Measurements from ENCODE around the gene LILRB3.
"Not testable (repeated sequence)": the region's sequence is repeated elsewhere in the genome, so short reads cannot be mapped to it uniquely, and the experiment has no call there.

Gene LILRB3

GRCh38 chr19:54222474-54223276 is at the start of gene LILRB3:
TSS of gene LILRB3 (minus strand) at chr19:54223007. CDS start at chr19:54222976, 31 bp downstream.
- DNase-seq: peak; percentile 14

GRCh38 chr19:54272181-54272580 is 49.4 kb upstream of the LILRB3 start:
- DNase-seq: not testable (repeated sequence)

GRCh38 chr19:54271587-54271986 is 48.8 kb upstream of the LILRB3 start:
- DNase-seq: not testable (repeated sequence)

- no peak for DNase-seq
Observed at GRCh38 chr19:54271106-54271505, 48.3 kb upstream of the LILRB3 start.

- no peak for DNase-seq
Observed at GRCh38 chr19:54268936-54269335, 46.1 kb upstream of the LILRB3 start.

GRCh38 chr19:54266133-54266532 is 43.3 kb upstream of the LILRB3 start:
- DNase-seq: peak; percentile 73

- DNase-seq: no peak
Observed at GRCh38 chr19:54262470-54262869, 39.7 kb upstream of the LILRB3 start.

GRCh38 chr19:54262066-54262465 is 39.3 kb upstream of the LILRB3 start:
- DNase-seq: no peak

DNA sequence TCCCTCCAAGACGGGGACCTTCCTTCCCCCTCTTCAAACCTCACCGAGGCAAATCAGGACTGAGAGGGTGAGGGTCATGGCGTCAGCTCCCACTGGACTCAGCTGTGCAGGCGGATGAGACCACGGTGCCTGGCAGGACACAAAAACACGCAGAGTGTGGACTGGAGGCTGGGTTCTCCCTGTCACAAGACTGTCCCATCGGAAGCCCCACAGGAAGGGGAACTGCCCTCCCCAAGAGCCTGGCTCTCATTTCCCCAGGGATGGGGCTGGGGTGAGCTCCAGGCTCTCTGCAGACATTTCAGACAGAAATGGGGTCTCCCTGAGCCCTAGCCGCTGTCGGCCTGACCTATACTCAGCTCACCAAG is 34.3 kb upstream of the LILRB3 start, which contains the start of gene LILRB5:
Gene LILRB5 (minus strand): TSS at position 158 of the 365 bp plus-strand sequence. CDS start 80 bp downstream, at position 78.
- no peak for DNase-seq

DNA sequence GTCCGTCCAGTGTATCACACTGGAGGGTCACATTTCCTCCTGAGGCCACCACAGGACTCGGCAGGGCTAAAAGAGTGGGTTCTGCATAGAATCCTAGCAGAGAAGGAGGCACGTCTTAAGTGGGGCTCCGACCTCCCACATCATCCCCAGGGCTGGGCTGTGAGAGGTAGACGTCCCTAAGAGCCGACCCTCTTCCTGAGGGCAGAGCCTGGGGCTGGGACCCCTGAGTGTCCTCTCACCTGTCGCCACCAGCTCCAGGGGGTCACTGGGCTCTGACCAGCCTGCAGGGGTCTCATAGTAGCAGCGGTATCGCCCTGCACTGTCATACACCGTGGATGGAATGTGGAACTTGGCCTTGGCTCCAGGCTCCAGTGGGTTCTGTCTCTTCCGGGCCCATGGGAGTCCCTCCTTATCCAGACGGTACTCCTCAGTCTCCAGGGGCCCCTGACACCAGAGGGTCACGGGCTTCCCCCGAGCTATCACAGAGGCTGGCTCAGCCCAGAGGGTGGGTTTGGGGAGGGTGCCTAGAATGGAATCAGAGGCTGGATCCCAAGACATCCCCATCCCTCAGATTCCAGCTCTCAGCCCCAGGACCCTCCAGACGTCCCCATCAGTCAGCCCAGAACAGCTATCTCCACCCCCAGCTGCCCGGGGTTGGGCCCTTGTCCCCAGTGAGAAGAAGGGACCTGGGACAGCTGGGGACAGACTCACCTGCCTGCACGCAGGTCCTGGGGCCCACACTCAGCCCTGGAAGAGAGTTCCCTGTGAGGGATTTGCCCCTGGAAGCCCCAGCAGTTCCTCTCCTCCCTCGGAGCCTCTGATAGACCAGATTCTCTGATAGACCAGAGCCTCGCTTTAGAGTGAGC is 33.7 kb upstream of the LILRB3 start:
- DNase-seq: no peak

- no peak for DNase-seq
Observed at GRCh38 chr19:54255105-54255775, 32.4 kb upstream of the LILRB3 start.

DNA sequence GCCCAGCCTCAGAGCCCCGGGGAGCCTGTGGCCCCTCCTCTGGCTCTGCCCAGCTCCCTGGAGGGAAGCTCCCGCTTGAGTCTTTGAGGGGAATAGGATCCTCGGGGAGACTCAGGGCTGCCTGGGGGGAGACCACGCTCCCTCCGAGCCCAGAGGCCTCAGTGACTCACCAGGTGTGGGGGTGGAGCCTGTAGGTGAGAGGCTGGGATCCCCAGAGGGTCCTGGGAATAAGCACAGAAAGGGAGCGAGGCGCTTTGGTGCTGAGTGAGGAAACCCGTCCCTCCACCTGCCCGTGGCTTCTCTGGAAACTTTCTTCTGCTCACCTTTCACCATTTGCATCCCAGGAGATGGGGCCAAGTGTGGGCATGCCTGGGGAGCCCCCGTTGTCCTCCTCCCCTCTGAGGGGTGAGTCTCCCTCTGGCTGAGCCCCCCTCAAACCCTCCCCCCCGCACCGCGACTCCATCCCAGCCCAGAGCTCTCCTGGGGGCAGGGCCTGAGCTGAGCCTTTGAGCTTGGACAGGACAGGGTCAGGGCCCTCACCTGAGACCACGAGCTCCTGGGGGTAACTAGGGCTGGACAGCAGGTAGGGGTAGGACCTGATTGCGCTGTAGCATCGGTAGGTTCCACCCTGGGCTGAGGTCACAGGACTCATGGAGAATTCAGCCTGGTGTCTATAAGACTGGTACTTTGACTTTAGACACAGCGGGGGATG is 31.5 kb upstream of the LILRB3 start:
- no peak for DNase-seq

GRCh38 chr19:54253331-54254194 is 30.8 kb upstream of the LILRB3 start:
- no peak for DNase-seq

DNA sequence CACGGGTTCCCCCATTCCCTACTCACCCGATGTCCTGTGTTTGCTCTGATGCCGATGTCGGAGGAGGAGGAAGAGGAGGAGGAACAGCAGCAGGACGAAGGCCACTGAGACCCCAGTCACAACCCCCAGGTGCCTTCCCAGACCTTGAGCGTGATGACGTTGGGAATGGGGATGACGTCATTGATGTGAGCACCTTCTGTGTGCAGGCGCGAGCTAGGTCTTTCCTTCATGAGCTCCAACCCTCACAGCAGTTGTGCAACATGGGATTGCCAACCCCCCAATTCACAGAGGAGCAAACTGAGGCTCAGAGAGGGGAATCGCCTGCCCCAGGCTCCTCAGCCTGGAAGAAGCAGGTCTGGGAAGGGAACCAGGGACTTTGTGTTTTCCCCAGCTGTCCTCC is 30.0 kb upstream of the LILRB3 start:
- DNase-seq: peak; percentile 25

GRCh38 chr19:54252243-54252642 is 29.4 kb upstream of the LILRB3 start:
- DNase-seq: no peak

GRCh38 chr19:54248016-54248601 is 25.3 kb upstream of the LILRB3 start:
- no peak for DNase-seq

DNA sequence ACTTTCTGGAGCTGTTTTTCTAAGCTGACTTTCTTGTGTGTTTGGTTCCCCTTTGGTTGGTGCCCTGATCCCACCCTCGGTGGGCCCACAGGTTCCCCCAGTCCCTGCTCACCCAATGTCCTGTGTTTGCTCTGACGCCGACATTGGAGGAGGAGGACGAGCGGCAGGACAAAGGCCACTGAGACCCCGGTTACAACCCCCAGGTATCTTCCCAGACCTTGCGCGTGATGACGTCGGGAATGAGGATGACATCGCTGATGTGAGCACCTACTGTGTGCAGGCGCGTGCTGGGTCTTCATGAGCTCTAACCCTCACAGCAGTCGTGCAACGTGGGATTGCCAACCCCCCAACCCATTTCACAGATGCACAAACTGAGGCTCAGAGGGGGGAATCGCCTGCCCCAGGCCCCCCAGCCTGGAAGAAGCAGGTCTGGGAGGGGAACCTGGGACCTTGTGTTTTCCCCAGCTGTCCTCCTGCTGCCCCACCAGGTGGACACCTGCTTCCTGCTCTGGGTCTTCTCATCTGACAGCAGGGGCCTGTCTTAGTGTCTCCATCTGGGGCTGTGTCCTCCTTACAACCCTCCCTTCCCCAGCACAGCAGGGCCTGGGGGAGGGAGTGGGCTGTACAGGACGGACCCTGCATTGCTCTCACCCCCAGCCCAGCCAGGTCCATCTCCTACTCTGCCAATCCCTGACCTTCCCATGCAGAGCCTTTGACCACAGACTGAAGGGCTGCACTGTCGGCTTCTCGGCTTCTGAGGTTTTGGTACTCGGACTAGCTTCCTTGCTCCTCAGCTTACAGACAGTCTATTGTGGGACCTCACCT is 24.5 kb upstream of the LILRB3 start:
- DNase-seq: no peak

- no peak for DNase-seq
Observed at GRCh38 chr19:54245936-54246335, 23.1 kb upstream of the LILRB3 start.

GRCh38 chr19:54243809-54244208 is 21.0 kb upstream of the LILRB3 start:
- not testable (repeated sequence) for DNase-seq

DNA sequence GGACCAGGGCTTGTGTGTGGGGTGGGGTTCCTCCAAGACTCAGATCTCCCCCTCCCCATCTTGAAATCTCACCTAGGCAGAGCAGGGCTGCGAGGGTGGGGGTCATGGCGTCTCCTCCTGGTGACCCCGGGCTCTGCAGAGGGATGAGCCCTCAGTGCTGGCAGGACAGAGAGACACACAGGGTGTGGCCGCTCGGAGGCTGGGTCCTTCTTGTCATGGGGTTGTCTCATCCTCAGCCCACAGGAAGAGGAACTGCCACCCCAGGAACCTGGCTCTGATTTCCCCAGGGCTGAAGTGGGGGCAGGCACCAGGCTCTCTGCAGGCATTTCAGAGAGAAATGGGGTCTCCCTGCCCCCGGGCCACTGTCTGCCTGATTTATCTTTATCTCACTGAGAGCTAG is 19.8 kb upstream of the LILRB3 start, which contains the start of gene LILRA6:
Gene LILRA6 (minus strand): TSS at position 145 of the 400 bp plus-strand sequence.
- DNase-seq: not testable (repeated sequence)
